ENCODE results near the gene KCNIP4.
"Not testable (repeated sequence)": the region's sequence is repeated elsewhere in the genome, so short reads cannot be mapped to it uniquely, and the experiment has no call there.

Gene KCNIP4

GRCh38 chr4:20787940-20788665 lies 1160.5 kb downstream of the KCNIP4 start:
- in situ Hi-C loops (cut with MboI; ENCODE audit: low sequenced_read_pairs, unreplicated experiment): no loop called here
- TF ChIP-seq, protein P1, sequence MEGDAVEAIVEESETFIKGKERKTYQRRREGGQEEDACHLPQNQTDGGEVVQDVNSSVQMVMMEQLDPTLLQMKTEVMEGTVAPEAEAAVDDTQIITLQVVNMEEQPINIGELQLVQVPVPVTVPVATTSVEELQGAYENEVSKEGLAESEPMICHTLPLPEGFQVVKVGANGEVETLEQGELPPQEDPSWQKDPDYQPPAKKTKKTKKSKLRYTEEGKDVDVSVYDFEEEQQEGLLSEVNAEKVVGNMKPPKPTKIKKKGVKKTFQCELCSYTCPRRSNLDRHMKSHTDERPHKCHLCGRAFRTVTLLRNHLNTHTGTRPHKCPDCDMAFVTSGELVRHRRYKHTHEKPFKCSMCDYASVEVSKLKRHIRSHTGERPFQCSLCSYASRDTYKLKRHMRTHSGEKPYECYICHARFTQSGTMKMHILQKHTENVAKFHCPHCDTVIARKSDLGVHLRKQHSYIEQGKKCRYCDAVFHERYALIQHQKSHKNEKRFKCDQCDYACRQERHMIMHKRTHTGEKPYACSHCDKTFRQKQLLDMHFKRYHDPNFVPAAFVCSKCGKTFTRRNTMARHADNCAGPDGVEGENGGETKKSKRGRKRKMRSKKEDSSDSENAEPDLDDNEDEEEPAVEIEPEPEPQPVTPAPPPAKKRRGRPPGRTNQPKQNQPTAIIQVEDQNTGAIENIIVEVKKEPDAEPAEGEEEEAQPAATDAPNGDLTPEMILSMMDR (IDR thresholded peaks at IDR 0.05; ENCODE audit: borderline replicate concordance, control extremely low read depth, extremely low read depth, insufficient read depth, missing control alignments): no peak
- DNase-seq (ENCODE audit: low spot score): no peak

- in situ Hi-C loops (cut with MboI; ENCODE audit: low sequenced_read_pairs, unreplicated experiment); DNase-seq (ENCODE audit: low spot score): not testable (repeated sequence)
These were observed 1165.4 kb downstream of the KCNIP4 start for GRCh38 chr4:20783134-20783533.

GRCh38 chr4:20778896-20779295 lies 1169.7 kb downstream of the KCNIP4 start:
- no peak for DNase-seq (ENCODE audit: low spot score)
- TF ChIP-seq, protein P1 (IDR thresholded peaks at IDR 0.05; ENCODE audit: borderline replicate concordance, control extremely low read depth, extremely low read depth, insufficient read depth, missing control alignments): no peak
- in situ Hi-C loops (cut with MboI; ENCODE audit: low sequenced_read_pairs, unreplicated experiment): no loop called here

- TF ChIP-seq, protein P1 (IDR thresholded peaks at IDR 0.05; ENCODE audit: borderline replicate concordance, control extremely low read depth, extremely low read depth, insufficient read depth, missing control alignments): peak; percentile 61
- in situ Hi-C loops (cut with MboI; ENCODE audit: low sequenced_read_pairs, unreplicated experiment): loop anchor here (25.0 kb wide), 1 partner anchor 689 kb away; no protein-coding TSS in a partner anchor
These were observed 1175.2 kb downstream of the KCNIP4 start for GRCh38 chr4:20773144-20773997.

DNA sequence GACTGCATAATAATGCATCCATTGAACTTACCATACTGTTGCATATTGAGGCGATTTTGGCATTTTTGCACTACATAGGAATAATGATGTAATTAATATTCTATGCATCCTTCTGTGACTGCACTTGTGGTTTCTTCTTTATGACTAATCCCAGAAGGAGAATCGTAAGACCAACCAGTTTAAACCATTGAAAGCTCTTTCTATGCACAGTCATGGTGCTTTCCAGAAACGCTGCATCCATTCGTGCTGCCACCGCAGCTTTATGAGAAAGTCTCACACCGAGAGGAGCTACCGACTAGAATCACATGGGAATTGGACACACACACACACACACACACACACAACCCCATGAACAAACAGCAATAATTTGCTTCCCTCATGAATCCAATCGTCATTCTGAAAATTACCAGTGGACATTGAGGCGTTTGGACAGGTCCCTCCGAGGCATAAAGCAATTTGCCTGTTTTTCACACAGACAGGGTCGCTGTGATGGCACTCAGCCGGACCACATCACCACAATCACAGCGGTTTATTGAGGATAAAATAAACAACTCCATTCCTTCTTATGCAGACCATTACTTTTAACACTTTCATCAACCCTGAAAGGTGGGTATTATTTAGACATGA lies 1184.1 kb downstream of the KCNIP4 start:
- TF ChIP-seq, protein P1 (IDR thresholded peaks at IDR 0.05; ENCODE audit: borderline replicate concordance, control extremely low read depth, extremely low read depth, insufficient read depth, missing control alignments): no peak
- in situ Hi-C loops (cut with MboI; ENCODE audit: low sequenced_read_pairs, unreplicated experiment): loop anchor here (25.0 kb wide), 1 partner anchor 698 kb away; no protein-coding TSS in a partner anchor
- DNase-seq (ENCODE audit: low spot score): no peak

More at GRCh38 chr4:20773144-20773997, 1175.2 kb downstream of the KCNIP4 start:
- DNase-seq (ENCODE audit: low spot score): peak; percentile 29

GRCh38 chr4:20761826-20762225 lies 1186.7 kb downstream of the KCNIP4 start:
- no peak for DNase-seq (ENCODE audit: low spot score)
- TF ChIP-seq, protein P1 (IDR thresholded peaks at IDR 0.05; ENCODE audit: borderline replicate concordance, control extremely low read depth, extremely low read depth, insufficient read depth, missing control alignments): no peak
- in situ Hi-C loops (cut with MboI; ENCODE audit: low sequenced_read_pairs, unreplicated experiment): loop anchor here (25.0 kb wide), 1 partner anchor 700 kb away; no protein-coding TSS in a partner anchor
